ENCODE results near the gene UBE2D1.

- TF ChIP-seq E2F4 (CRISPR knock-in tag; IDR thresholded peaks at IDR 0.05; ENCODE audit: borderline replicate concordance, low read depth) (no peak), MAX (CRISPR knock-in tag; IDR thresholded peaks at IDR 0.05) (no peak), CTCF (IDR thresholded peaks at IDR 0.05) (no peak)
These were observed 6.6 kb downstream of the UBE2D1 start for GRCh38 chr10:58341422-58341821.
